Smooth muscle cell (in vitro differentiated cells): Measurements from ENCODE around the gene CSNK2B. TPM values are rescaled to one million over a fixed set of nuclear protein-coding genes. Genes with fewer than 3 reads are reported as not detected.
"Not testable (repeated sequence)": the region's sequence is repeated elsewhere in the genome, so short reads cannot be mapped to it uniquely, and the experiment has no call there.

Experiments
- DNase-seq: peaks from one replicate; lab custom pipeline; 2025; ENCODE audit not compliant: unreplicated experiment; lab: John Stamatoyannopoulos, UW
- H2AFZ ChIP-seq: fragments of 200-600 bp; sonication (generic); 2 replicates; pipeline ENCODE4 v1.6.0; 2016; ENCODE audit warnings: antibody characterized with exemption, low read depth, mild to moderate bottlenecking
- H3F3A ChIP-seq: fragments of 200-600 bp; sonication (generic); 2 replicates; pipeline ENCODE4 v1.6.0; 2017; ENCODE audit warnings: antibody characterized with exemption, low read depth
- H3K27ac ChIP-seq: fragments of 200-600 bp; sonication (generic); 2 replicates; pipeline ENCODE4 v1.5.1; 2016; ENCODE audit warnings: low read depth, mild to moderate bottlenecking
- H3K27me3 ChIP-seq: fragments of 200-600 bp; sonication (generic); 2 replicates; pipeline ENCODE4 v1.6.1; 2016; ENCODE audit warnings: low read depth, mild to moderate bottlenecking
- H3K36me3 ChIP-seq: fragments of 200-600 bp; sonication (generic); 2 replicates; pipeline ENCODE4 v1.5.1; 2016; ENCODE audit warnings: low read depth
- H3K4me1 ChIP-seq: fragments of 200-600 bp; sonication (generic); 2 replicates; pipeline ENCODE4 v1.5.1; 2016; ENCODE audit warnings: low read depth
- H3K4me2 ChIP-seq: fragments of 200-600 bp; sonication (generic); 2 replicates; pipeline ENCODE4 v1.6.0; 2016; ENCODE audit warnings: mild to moderate bottlenecking
- H3K4me3 ChIP-seq: fragments of 200-600 bp; sonication (generic); 2 replicates; pipeline ENCODE4 v1.5.1; 2016; ENCODE audit warnings: mild to moderate bottlenecking
- H3K79me2 ChIP-seq: fragments of 200-600 bp; sonication (generic); 2 replicates; pipeline ENCODE4 v1.6.0; 2016; ENCODE audit warnings: low read depth, mild to moderate bottlenecking
- H3K9ac ChIP-seq: fragments of 200-600 bp; sonication (generic); 2 replicates; pipeline ENCODE4 v1.6.0; 2016; ENCODE audit warnings: low read depth
- H3K9me3 ChIP-seq: fragments of 200-600 bp; sonication (generic); replicated peaks from 2 replicates; pipeline ENCODE4 v1.5.1; 2016; ENCODE audit warnings: low read depth
- H4K20me1 ChIP-seq: fragments of 200-600 bp; sonication (generic); 2 replicates; pipeline ENCODE4 v1.6.0; 2016; ENCODE audit warnings: low read depth
- WGBS: methylation state at CpG from one replicate; pipeline ENCODE4 v1.1.7; 2016; ENCODE audit warnings: low lambda C conversion rate; 5-methylcytosine and 5-hydroxymethylcytosine counted together
- polyA plus RNA-seq: library from polyadenylated mRNA; unstranded; fragments of >200 nt; fragmentation: Nextera tagmentation; extraction: Ambion mirVana; gene quantifications from 2 replicates; pipeline ENCODE4 v1.2.1, GENCODE V29; 2016
- total RNA-seq: library from RNA; depleted of rRNA; stranded (reverse); fragments of >200 nt; gene quantifications from 2 replicates; pipeline ENCODE4 v1.2.3, GENCODE V29; 2014
- TF ChIP-seq, protein P1 (sequence below): fragments of 200-600 bp; sonication (generic); IDR thresholded peaks from 2 replicates; pipeline ENCODE4 v1.5.1; 2017; ENCODE audit warnings: borderline replicate concordance, mild to moderate bottlenecking, antibody characterized with exemption; ENCODE audit not compliant: insufficient read depth, poor library complexity, severe bottlenecking

Gene CSNK2B
- total and polyA plus RNA-seq, 2 experiments from 2014 or later, result 195 to 313 TPM

GRCh38 chr6:31706599-31706998 lies 40.7 kb downstream of the CSNK2B start, which contains the start of gene LY6G6F:
Gene LY6G6F, plus strand, starts transcription at chr6:31706866. Its CDS starts 41 bp downstream, at chr6:31706907.
- Histone ChIP-seq H3K36me3 (no peaks in the 10 kb centered on the region), H3K9me3 (no peaks in the 10 kb centered on the region), H4K20me1 (no peaks in the 10 kb centered on the region), H3K27me3 (no peaks in the 10 kb centered on the region), H3F3A (no peaks in the 10 kb centered on the region), H3K4me3 (no peak within 1 kb of the TSS), H3K4me1 (peaks cover 8% of the 10 kb centered on the region), H2AFZ (no peak within 1 kb of the TSS), H3K27ac (no peak within 1 kb of the TSS), H3K4me2 (no peak within 1 kb of the TSS), H3K79me2 (peaks cover 13% of the 10 kb centered on the region), H3K9ac (no peak within 1 kb of the TSS)
- no peak for DNase-seq
- WGBS, result 68% methylated on average over 3 of the region's 3 CpGs
- TF ChIP-seq, protein P1, sequence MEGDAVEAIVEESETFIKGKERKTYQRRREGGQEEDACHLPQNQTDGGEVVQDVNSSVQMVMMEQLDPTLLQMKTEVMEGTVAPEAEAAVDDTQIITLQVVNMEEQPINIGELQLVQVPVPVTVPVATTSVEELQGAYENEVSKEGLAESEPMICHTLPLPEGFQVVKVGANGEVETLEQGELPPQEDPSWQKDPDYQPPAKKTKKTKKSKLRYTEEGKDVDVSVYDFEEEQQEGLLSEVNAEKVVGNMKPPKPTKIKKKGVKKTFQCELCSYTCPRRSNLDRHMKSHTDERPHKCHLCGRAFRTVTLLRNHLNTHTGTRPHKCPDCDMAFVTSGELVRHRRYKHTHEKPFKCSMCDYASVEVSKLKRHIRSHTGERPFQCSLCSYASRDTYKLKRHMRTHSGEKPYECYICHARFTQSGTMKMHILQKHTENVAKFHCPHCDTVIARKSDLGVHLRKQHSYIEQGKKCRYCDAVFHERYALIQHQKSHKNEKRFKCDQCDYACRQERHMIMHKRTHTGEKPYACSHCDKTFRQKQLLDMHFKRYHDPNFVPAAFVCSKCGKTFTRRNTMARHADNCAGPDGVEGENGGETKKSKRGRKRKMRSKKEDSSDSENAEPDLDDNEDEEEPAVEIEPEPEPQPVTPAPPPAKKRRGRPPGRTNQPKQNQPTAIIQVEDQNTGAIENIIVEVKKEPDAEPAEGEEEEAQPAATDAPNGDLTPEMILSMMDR, result no peak

DNA sequence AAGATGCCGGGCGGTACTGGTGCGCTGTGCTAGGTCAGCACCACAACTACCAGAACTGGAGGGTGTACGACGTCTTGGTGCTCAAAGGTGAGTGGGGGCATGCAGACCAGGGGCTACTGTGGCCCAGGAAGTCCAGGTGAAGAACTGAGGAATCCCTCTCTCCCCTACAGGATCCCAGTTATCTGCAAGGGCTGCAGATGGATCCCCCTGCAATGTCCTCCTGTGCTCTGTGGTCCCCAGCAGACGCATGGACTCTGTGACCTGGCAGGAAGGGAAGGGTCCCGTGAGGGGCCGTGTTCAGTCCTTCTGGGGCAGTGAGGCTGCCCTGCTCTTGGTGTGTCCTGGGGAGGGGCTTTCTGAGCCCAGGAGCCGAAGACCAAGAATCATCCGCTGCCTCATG lies 41.8 kb downstream of the CSNK2B start:
- Histone ChIP-seq H3K9ac (no peak overlapping the region), H3K4me1 (no peaks in the 10 kb centered on the region), H3K79me2 (peaks cover 2% of the 10 kb centered on the region), H3K4me2 (no peak overlapping the region), H4K20me1 (no peaks in the 10 kb centered on the region), H3K27me3 (no peaks in the 10 kb centered on the region), H3K27ac (no peak overlapping the region), H3K9me3 (no peaks in the 10 kb centered on the region), H3F3A (no peaks in the 10 kb centered on the region), H2AFZ (no peak overlapping the region), H3K36me3 (no peaks in the 10 kb centered on the region), H3K4me3 (no peak overlapping the region)
- WGBS, result 98% methylated on average over 10 of the region's 10 CpGs
- TF ChIP-seq, protein P1, result no peak
- DNase-seq, result no peak

DNA sequence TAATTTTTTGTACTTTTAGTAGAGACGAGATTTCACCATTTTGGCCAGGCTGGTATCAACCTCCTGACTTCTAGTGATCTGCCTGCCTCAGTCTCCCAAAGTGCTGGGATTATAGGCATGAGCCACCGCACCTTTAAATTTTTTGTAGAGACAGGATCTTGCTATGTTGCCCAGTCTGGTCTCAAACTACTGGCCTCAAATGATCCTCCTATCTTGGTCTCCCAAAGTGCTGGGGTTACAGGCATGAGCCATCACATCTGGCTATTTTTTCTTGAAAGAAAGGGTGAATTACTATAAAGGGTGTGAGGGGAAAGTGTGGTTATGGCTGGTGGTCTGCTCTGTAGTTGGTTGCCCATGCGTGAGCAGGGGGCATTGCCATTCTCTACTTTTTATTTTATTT lies 42.3 kb downstream of the CSNK2B start:
- no peaks in the 10 kb centered on the region for H3K27me3 ChIP-seq
- peaks cover 3% of the 10 kb centered on the region for H3K4me1 ChIP-seq
- no peaks in the 10 kb centered on the region for H3K36me3 ChIP-seq
- H3K4me3 ChIP-seq, result no peak overlapping the region
- WGBS, result 96% methylated on average over 3 of the region's 3 CpGs
- H4K20me1 ChIP-seq, result no peaks in the 10 kb centered on the region
- no peak overlapping the region for H2AFZ ChIP-seq
- H3K9ac ChIP-seq, result no peak overlapping the region
- no peak for DNase-seq
- H3F3A ChIP-seq, result no peaks in the 10 kb centered on the region
- no peaks in the 10 kb centered on the region for H3K79me2 ChIP-seq
- H3K4me2 ChIP-seq, result no peak overlapping the region
- no peaks in the 10 kb centered on the region for H3K9me3 ChIP-seq
- TF ChIP-seq, protein P1, result no peak
- no peak overlapping the region for H3K27ac ChIP-seq

- H3K4me2 ChIP-seq, H4K20me1 ChIP-seq, DNase-seq, H3K36me3 ChIP-seq, H3F3A ChIP-seq, H3K9me3 ChIP-seq, H3K9ac ChIP-seq, H3K27me3 ChIP-seq, H3K4me3 ChIP-seq, H2AFZ ChIP-seq, H3K79me2 ChIP-seq, H3K27ac ChIP-seq: not testable (repeated sequence)
- H3K4me1 ChIP-seq, result peaks cover 12% of the 10 kb centered on the region
- 92% methylated on average over 11 of the region's 11 CpGs for WGBS
Measured at GRCh38 chr6:31709157-31709556, 43.3 kb downstream of the CSNK2B start.
